GM19372 (cell line): ENCODE measurements around the gene RALGAPA1.
"Not testable (repeated sequence)": the region's sequence is repeated elsewhere in the genome, so short reads cannot be mapped to it uniquely, and the experiment has no call there.

Source experiments
- ATAC-seq: cut with Tn5 transposase; IDR thresholded peaks from one replicate; pipeline ENCODE4 v1.9.1; 2021; ENCODE audit warnings: mild to moderate bottlenecking, low read depth, moderate library complexity; ENCODE audit not compliant: unreplicated experiment

The RALGAPA1 gene

DNA sequence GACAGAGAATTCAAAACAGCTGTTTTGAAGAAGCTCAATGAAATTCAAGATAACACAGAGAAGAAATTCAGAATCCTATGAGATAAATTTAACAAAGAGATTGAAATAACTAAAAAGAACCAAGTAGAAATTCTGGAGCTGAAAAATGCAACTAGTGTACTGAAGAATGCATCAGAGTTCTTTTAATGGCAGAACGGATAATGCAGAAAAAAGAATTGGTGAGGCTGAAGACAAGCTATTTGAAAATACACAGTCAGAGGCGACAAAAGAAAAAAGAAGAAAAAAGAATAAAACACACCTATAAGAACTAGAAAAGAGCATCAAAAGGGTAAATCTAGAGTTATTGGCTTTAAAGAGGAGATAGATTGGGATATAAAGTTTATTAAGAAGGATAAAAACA is 171.8 kb downstream of the RALGAPA1 start:
- no peak for ATAC-seq

DNA sequence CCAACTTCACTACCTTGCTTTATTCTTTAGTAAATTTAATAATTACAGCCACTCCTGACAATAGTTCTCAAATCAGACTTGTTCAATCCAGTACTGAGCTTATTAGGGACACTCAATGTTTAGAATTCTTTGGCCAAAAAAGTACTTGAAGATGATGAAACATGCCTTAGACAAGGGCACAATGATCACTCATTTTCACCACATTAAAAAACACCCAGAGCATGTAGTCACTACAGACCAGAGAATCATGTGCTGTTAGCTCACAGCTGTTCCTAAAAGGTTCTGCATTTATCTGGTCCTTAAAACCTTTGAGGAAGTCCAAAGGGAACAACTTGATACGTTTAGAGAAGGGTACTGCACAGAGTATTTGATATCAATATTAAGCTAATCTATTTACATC is 176.4 kb downstream of the RALGAPA1 start:
- no peak for ATAC-seq

DNA sequence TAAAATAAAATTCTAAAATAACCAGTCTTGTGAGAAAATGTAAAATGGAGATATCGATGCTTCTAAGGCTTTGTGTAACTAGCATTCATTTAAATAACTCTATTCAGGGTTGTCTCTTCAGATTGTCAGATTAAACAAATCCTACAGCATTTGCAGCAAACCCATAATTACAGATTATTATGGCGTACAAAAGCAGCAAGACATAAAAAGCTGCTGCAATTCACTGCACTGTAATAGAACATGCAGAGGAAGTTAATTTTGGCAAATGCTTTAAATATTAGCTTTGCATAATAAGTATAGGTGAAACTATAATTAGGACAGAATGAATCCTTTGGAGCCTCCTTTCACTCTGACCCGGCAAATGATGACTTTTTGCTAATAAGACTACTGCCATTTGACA is 176.8 kb downstream of the RALGAPA1 start:
- no peak for ATAC-seq

DNA sequence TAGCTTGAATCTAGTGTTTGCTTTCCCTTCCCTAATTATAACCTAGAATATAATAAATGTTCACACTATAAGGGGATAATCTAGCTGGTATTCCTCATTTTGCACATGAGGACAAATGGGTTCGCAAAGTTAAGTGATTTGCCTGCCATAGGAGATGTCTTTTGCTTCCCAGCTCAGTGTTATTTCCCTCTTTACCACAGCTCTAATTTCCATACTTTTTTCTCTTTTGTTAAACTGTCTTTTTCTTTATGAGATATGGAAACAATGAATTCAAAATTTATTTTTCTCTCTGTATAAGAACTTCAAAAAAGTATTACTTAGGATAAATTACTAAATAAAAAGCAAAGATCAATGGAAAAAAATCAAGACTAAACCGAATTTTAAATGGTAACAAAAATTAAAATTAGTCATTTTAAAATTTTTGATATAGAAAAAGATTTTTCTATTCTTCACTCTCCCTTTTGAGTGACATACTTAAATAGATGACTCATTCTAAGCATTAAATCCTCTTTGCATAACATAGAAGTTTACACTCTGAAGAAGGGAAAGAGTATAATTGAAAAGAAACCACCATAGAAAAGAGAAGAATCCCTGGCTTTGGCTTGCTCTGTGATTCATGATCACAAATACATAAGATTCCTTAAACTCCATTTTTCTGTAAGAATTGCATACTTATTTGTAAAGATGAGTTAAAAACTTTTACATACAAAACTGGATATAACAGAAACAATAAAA is 177.9 kb downstream of the RALGAPA1 start:
- ATAC-seq = no peak

DNA sequence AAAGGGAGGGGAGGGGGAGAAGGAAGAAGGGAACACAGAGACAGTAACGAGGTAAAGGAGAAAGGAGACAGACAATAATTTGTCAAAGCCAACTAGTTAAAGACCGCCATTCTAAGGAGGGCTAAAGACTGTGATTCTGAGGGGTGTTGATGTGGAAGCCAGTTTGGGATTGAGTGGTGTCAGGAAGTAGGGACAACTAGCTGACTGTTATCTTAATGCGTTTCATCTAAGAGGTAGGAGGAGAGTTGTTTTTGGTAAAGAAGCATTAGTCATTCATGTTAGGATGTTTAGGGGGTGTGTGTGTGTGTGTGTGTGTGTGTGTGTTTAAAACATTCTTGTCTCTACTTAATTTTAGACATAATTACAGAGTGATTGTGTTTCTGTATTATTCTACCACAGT is 180.1 kb downstream of the RALGAPA1 start:
- ATAC-seq = no peak

DNA sequence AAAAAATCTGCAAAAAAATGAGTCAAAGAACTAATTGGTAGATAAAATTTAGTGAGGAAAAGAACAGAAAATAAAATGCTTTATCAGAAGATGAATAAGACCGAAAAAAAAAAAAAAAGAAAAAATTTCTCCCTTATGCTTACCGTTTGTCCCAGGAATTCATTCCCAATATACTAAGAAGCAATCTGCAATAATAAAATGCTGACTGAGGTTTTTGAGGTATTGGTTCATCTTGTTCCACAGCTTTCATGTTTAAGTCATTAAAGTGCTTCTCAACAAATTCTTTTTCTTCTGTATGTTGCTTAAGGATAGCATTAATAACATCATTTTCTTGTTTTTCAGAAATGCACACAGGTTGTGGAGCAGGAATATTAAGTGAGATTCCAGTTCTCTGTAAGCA is 182.1 kb downstream of the RALGAPA1 start:
- not testable (repeated sequence) for ATAC-seq

DNA sequence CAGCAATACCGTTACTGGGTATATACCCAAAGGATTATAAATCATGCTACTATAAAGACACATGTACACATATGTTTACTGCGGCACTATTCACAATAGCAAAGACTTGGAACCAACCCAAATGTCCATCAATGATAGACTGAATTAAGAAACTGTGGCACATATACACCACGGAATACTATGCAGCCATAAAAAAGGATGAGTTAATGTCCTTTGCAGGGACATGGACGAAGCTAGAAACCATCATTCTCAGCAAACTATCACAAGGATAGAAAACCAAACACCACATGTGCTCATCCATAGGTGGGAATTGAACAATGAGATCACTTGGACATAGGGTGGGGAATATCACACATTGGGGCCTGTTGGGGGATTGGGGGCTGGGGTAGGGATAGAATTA is 187.1 kb downstream of the RALGAPA1 start:
- ATAC-seq = not testable (repeated sequence)

DNA sequence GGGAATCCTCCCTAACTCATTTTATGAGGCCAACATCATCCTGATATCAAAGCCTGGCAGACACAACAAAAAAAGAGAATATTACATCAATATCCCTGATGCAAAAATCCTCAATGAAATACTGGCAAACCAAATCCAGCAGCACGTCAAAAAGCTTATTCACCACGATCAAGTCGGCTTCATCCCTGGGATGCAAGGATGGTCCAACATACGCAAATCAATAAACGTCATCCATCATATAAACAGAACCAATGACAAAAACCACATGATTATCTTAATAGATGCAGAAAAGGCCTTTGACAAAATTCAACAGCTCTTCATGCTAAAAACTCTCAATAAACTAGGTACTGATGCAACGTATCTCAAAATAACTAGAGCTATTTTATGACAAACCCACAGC is 189.1 kb downstream of the RALGAPA1 start:
- ATAC-seq = not testable (repeated sequence)

DNA sequence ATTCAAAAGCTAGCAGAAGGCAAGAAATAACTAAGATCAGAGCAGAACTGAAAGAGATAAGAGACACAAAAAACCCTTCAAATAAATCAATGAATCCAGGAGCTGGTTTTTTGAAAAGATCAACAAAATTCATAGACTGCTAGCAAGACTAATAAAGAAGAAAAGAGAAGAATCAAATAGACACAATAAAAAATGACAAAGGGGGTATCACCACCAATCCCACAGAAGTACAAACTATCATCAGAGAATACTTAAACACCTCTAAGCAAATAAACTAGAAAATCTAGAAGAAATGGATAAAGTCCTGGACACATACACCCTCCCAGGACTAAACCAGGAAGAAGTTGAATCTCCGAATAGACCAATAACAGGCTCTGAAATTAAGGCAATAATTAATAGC is 189.6 kb downstream of the RALGAPA1 start:
- ATAC-seq = not testable (repeated sequence)

DNA sequence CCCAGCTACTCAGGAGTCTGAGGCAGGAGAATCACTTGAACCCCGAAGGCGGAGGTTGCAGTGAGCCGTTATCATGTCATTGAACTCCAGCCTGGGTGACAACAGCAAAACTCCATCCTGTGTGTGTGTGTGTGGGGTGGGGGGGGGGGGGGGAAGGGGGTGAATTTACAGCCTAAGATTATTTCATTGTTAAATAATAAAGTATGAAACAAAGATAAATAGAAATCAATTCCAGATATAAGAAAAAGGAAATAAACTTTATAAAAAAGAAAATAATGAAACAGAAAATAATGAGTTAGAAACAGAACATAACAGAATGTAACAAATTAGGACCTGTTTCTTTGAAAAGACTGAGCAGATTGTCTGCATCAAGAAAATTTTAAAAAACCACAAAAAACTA is 191.6 kb downstream of the RALGAPA1 start:
- no peak for ATAC-seq

DNA sequence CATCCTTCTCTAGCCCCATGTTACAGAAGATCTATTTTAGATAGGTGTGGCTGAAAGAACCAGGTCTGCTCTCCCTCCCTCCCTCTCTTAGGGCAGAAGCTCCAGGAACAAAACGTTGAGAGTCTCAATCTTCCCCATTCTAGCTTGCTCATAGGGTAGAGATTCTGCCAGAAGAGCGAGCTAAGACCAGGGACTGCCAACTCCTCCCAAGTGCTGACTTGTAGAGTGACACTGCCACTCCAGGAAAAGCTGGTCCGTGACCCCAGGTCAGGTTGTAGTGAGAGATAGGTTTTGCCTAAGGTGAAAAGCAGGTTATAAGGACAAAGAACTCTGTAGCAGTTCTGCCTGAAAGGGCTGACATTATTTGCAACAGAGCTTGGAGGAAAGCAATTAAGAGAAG is 201.7 kb downstream of the RALGAPA1 start:
- no peak for ATAC-seq

DNA sequence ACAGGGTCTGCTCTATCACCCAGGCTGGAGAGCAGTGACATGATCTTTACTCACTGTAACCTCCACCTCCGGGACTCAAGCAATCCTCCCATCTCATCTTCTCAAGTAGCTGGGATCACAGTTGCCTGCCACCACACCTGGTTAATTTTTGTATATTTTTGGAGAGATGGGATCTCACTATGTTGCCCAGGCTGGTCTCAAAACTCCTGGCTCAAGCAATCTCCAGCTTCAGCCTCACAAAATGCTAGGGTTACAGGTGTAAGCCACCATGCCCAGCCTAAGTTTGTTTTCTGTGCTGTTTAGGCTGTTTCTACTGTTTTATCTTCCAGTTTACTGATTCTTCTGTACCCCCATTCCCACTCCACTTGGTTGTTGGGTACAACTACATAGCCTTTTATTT is 208.8 kb downstream of the RALGAPA1 start:
- no peak for ATAC-seq

DNA sequence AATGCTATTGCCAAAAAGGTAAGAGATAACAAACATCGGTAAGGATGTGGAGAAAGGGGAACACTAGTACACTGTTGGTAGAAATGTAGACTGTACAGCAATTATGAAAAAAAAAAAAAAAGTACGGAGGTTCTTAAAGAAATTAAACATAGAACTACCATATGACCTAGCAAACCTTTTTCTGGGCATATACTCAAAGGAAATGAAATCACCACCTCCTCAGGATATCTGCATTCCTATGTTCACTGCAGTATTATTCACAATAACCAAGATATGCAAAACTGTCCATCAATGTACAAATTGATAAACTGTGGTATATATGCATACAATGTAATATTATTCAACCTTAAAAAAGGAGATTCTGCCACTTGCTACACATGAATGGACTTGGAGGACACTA is 214.5 kb downstream of the RALGAPA1 start:
- no peak for ATAC-seq

DNA sequence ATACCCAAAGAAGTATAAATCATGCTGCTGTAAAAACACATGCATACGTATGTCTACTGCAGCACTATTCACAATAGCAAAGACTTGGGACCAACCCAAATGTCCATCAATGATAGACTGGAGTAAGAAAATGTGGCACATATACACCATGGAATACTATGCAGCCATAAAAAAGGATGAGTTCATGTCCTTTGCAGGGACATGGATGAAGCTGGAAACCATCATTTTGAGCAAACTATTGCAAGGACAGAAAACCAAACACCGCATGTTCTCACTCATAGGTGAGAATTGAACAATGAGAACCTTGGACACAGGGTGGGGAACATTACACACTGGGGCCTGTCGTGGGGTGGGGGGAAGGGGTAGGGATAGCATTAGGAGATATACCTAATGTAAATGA is 221.7 kb downstream of the RALGAPA1 start:
- not testable (repeated sequence) for ATAC-seq

DNA sequence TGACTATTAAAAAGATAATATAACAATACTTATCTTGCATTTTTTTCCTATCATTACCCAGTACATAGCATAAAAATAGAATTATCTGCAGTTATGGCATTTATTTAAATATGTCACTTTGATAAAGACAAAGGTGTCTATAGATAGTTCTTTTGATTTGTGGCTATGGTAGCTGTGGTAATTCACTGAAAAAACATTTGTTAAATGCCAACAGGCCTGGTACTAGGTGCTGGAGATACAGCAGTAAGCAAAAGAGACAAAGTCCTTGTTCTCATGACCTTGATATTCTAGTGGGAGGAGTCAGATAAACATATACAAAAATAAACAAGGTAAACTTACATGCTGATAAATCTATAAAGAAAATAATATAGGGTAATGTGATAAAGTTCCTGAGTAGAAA is 230.5 kb downstream of the RALGAPA1 start:
- ATAC-seq = no peak

DNA sequence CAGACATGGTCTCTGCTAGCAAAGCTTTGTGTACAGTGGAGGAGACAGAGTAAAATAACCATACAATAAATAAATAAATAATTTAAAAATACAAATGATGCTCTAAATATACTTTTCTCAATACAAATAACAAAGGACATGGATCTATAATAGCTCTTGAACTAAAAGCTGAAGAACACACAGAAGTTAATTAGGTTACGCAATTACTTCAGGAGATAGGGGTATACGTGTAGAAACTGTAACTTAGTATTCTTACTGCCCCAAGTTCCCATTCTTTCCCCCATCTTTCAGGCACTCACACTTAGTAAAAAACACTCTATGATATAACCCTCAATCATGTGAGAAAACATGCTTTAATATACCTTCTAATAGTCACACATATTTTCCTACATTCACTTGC is 231.0 kb downstream of the RALGAPA1 start:
- no peak for ATAC-seq

DNA sequence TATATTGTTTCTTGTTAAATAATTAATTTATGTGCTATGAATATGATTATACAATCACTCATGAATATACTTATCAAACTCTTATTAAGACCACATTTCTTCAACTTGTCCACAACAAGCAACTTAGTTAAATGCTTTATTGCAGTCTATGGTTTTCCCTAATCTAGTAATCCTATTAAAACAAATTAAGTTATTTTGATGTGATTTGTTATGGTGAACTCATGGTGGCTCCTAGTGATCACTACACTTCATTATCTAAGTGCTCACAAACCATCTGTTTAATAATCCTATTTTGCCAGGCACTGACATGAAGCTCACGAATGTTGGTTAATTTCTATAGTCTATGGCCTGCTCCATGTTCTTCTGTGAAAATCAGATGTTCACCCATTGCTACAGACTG is 232.2 kb downstream of the RALGAPA1 start:
- no peak for ATAC-seq

DNA sequence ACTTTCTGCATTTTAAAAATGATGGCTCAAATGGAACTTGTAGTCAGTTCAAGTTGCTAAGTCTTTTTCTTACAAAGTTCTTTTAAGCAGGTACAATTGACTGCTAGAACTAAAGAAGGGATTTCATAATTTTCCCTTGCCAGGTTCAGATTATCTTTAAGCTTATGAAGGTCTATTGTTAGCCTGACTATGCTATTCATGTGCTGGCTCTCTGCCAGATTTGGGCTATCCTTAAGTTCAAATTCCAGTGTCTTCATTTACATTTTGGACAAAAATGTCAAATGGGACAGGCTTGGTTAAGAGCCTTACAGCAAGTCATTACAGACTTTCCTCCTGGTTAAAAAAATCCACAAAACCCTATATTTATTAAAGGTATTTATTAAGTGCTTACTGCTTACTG is 232.8 kb downstream of the RALGAPA1 start:
- ATAC-seq = no peak

DNA sequence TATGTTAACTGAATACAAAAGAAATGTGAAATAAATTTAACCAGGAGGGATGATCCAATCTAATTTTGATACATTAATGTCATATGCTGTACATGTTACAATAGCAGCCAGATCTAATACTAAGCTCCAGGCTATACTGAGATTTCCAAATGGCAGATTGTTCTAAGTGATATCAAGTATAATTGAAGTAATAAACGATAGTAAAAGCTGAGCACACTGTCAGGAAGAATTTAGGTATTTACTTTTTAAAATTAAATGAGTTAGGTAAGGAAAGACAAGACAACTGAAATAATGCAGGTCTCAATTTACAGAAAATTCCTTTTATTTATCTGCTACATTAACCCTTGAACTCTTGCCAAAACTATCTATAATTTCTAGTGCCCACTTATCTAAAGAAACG is 235.2 kb downstream of the RALGAPA1 start:
- no peak for ATAC-seq

DNA sequence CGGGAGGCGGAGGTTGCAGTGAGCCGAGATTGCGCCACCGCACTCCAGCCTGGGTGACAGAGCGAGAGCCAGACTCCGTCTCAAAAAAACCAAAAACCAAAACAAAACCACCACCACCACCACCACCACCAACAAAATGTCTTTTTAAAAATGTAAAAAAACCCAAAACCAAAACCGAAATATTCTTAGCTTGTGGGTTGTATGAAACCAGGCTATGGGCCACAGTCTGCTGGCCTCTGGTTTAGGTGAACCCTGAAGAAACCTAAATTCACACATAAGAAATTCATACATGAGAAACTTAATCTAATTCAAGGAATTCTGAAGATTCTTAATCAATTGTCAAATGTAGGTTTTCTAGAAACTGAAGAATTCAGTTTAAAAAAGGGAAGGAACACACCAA is 237.5 kb downstream of the RALGAPA1 start:
- no peak for ATAC-seq

DNA sequence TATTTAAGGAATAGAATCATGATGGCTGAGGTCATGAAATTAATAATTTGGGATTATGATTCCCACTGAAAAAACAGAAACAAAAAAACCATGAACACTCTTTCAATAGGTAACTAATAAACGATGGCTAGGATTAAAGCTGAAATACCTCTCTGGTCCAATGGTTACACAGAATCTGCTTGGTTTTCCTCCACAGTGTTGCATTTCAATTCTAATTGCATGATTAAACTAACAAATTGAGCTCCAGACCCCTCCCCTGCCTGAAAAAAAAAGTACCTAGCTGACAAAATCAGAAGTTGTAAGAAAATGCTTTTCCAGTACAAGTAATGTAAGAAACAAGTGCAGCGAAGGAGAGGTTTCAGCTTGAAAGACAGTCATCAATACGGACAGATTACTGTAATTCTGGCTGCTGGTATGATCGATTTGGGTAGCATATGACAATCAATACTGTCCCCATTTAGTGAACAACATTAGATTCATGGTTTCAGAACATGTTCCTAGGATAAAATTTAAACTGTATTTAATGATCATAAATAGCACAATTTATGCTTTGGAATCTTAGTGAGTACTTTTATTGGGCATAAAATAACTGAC is 243.1 kb downstream of the RALGAPA1 start:
- ATAC-seq = no peak

DNA sequence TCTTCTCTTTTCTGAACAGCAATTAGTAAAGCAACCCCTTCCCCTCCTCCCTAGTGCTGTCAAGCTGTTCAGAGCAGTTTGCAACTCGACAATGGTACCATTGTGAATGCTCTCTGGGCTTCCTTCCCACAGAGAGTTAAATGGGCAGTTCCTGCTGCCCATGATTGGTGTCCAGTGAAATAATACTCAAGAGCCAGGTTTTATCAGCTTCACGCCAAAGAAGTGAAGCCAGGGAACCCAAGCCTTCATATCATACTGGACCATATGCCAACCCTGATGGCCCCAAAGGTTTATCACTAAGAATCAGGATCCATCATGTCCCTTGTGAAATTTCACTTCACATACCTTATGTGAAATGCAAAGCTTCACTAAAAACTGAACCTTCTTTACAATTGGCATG is 250.4 kb downstream of the RALGAPA1 start:
- no peak for ATAC-seq
